Liver (tissue), 9 donors: Measurements from ENCODE around the gene TRIM15. TPM values are rescaled to one million over a fixed set of nuclear protein-coding genes. Genes with fewer than 3 reads are reported as not detected.

ENCODE experiments used
- DNase-seq: peaks from one replicate; pipeline ENCODE4 v3.0.0-alpha.2; 2017; ENCODE audit warnings: low spot score
- H3K27ac ChIP-seq, 2 donors: one replicate each; pipeline ENCODE4 v1.7.0; 2013; ENCODE audit warnings: inconsistent platforms in 2 of 2, low read length in 2 of 2, control low read depth in 1 of 2, low read depth in 1 of 2, mild to moderate bottlenecking in 1 of 2
- H3K27me3 ChIP-seq, 4 donors: one replicate each; pipeline versions ENCODE4 v1.6.1 to v1.7.0; 2013; ENCODE audit warnings: low read length in 3 of 4, inconsistent platforms in 1 of 4, mild to moderate bottlenecking in 1 of 4, moderate library complexity in 1 of 4; ENCODE audit not compliant: control insufficient read depth in 4 of 4, insufficient read depth in 4 of 4
- H3K36me3 ChIP-seq, 4 donors: one replicate each; pipeline versions ENCODE4 v1.6.1 to v1.7.0; 2013; ENCODE audit warnings: low read length in 3 of 4, mild to moderate bottlenecking in 3 of 4, low read depth in 1 of 4, moderate library complexity in 1 of 4; ENCODE audit not compliant: control insufficient read depth in 4 of 4, insufficient read depth in 3 of 4
- H3K4me1 ChIP-seq, 4 donors: one replicate each; pipeline versions ENCODE4 v1.6.1 to v1.7.0; 2013; ENCODE audit warnings: low read length in 3 of 4, mild to moderate bottlenecking in 3 of 4, moderate library complexity in 1 of 4; ENCODE audit not compliant: control insufficient read depth in 4 of 4, insufficient read depth in 4 of 4
- H3K4me3 ChIP-seq, 3 donors: one replicate each; pipeline versions ENCODE4 v1.6.1 to v1.7.0; 2013; ENCODE audit warnings: low read length in 3 of 3, control low read depth in 1 of 3, low read depth in 1 of 3, mild to moderate bottlenecking in 1 of 3
- H3K9ac ChIP-seq, 2 donors: one replicate each; pipeline ENCODE4 v1.7.0; 2013; ENCODE audit warnings: low read length in 2 of 2, mild to moderate bottlenecking in 2 of 2, moderate library complexity in 2 of 2, control low read depth in 1 of 2, low read depth in 1 of 2
- H3K9me3 ChIP-seq, 4 donors: one replicate each; pipeline versions ENCODE4 v1.6.1 to v1.7.0; 2013; ENCODE audit warnings: low read length in 3 of 4; ENCODE audit not compliant: control insufficient read depth in 4 of 4
- CTCF ChIP-seq: fragments of 150-350 bp; IDR thresholded peaks from 2 replicates; pipeline ENCODE4 v1.5.1; 2017; ENCODE audit warnings: improper control_type of control experiment, low read depth, low read length; ENCODE audit not compliant: missing input control
- EGR1 ChIP-seq, 2 donors: IDR thresholded peaks; 2 replicates each; pipeline ENCODE4 v1.6.1; 2016 to 2018; ENCODE audit warnings: antibody characterized with exemption in 2 of 2, low read depth in 2 of 2
- FOXA1 ChIP-seq: IDR thresholded peaks from 2 replicates; pipeline ENCODE4 v1.6.1; 2016; ENCODE audit warnings: antibody characterized with exemption
- FOXA2 ChIP-seq: IDR thresholded peaks from 2 replicates; pipeline ENCODE4 v1.6.1; 2016; ENCODE audit warnings: antibody characterized with exemption
- GABPA ChIP-seq, 2 donors: IDR thresholded peaks in 1 of 2; conservative IDR thresholded peaks in 1 of 2; 2 replicates each; pipeline ENCODE4 v1.6.1; 2016; ENCODE audit warnings: antibody characterized with exemption in 2 of 2, mild to moderate bottlenecking in 1 of 2, moderate library complexity in 1 of 2
- HNF4A ChIP-seq, 2 donors: conservative IDR thresholded peaks; 2 replicates each; pipeline ENCODE4 v1.6.1; 2016; ENCODE audit warnings: antibody characterized with exemption in 2 of 2, mild to moderate bottlenecking in 2 of 2
- HNF4G ChIP-seq: IDR thresholded peaks from 2 replicates; pipeline ENCODE4 v1.6.1; 2016; ENCODE audit warnings: antibody characterized with exemption
- JUND ChIP-seq, 2 donors: IDR thresholded peaks; 2 replicates each; pipeline ENCODE4 v1.6.1; 2016; ENCODE audit warnings: antibody characterized with exemption in 2 of 2
- NR2F2 ChIP-seq: IDR thresholded peaks from 2 replicates; pipeline ENCODE4 v1.6.1; 2016; ENCODE audit warnings: antibody characterized with exemption
- RAD21 ChIP-seq, 2 donors: IDR thresholded peaks; 2 replicates each; pipeline ENCODE4 v1.6.1; 2016; ENCODE audit warnings: antibody characterized with exemption in 2 of 2, mild to moderate bottlenecking in 2 of 2
- RXRA ChIP-seq, 2 donors: IDR thresholded peaks; 2 replicates each; pipeline ENCODE4 v1.6.1; 2017 to 2018; ENCODE audit warnings: antibody characterized with exemption in 2 of 2, mild to moderate bottlenecking in 1 of 2
- SP1 ChIP-seq: IDR thresholded peaks from 2 replicates; pipeline ENCODE4 v1.6.1; 2018; ENCODE audit warnings: antibody characterized with exemption, mild to moderate bottlenecking
- TAF1 ChIP-seq: conservative IDR thresholded peaks from 2 replicates; pipeline ENCODE4 v1.6.1; 2016; ENCODE audit warnings: antibody characterized with exemption, mild to moderate bottlenecking
- YY1 ChIP-seq: IDR thresholded peaks from 2 replicates; pipeline ENCODE4 v1.6.1; 2016; ENCODE audit warnings: antibody characterized with exemption, mild to moderate bottlenecking
- ZBTB33 ChIP-seq: IDR thresholded peaks from 2 replicates; pipeline ENCODE4 v1.6.1; 2016; ENCODE audit warnings: antibody characterized with exemption
- WGBS: extraction: QIAGEN DNeasy Blood & Tissue Kit; methylation state at CpG from one replicate; pipeline ENCODE4 v1.1.7; 2013; 5-methylcytosine and 5-hydroxymethylcytosine counted together
- polyA plus RNA-seq, 2 donors: library from polyadenylated mRNA; stranded (reverse) in 1 of 2; unstranded in 1 of 2; fragments of 200-250 nt in 1 of 2; fragments of >200 nt in 1 of 2; fragmentation: Nextera tagmentation in 1 of 2; extraction: Ambion mirVana in 1 of 2; gene quantifications; one replicate each; pipeline versions ENCODE4 v1.2.1 to v1.2.3, GENCODE V29; 2013 to 2015
- total RNA-seq, 2 donors: library from RNA; depleted of rRNA; stranded (reverse); fragments of >200 nt; gene quantifications; one replicate each; pipeline ENCODE4 v1.2.3, GENCODE V29; 2014
- TF ChIP-seq, protein P1 (sequence below): IDR thresholded peaks from 2 replicates; pipeline ENCODE4 v1.6.1; 2016; ENCODE audit warnings: antibody characterized with exemption, mild to moderate bottlenecking
- TF ChIP-seq, protein P2 (sequence below): IDR thresholded peaks from 2 replicates; pipeline ENCODE4 v1.6.1; 2016; ENCODE audit warnings: antibody characterized with exemption
- TF ChIP-seq, protein P3 (sequence below): IDR thresholded peaks from 2 replicates; pipeline ENCODE4 v1.6.1; 2016; ENCODE audit warnings: antibody characterized with exemption
- donor health status: healthy.
- donor health status: healthy.
- donor health status: healthy.
- donor health status: healthy.
- donor health status: healthy.

TRIM15 gene
- total and polyA plus RNA-seq, 4 donors: 1.6 to 2.8 (median 1.9) TPM

GRCh38 chr6:30212865-30213666 is 49.7 kb downstream of the TRIM15 start, which contains the start of gene TRIM26:
TSS of gene TRIM26 (minus strand) at chr6:30213406. CDS start at chr6:30199103, 14,303 bp downstream.
- Histone ChIP-seq H3K36me3 (no peaks in the 10 kb centered on the region), H3K27ac (peak within 1 kb of the TSS; percentile 95 to 96), H3K27me3 (no peaks in the 10 kb centered on the region), H3K4me1 (peaks cover 12 to 46% (median 41%) of the 10 kb centered on the region in 4 donors), H3K4me3 (peak within 1 kb of the TSS; percentile 84 to 98 (median 85)), H3K9me3 (no peaks in the 10 kb centered on the region), H3K9ac (peak within 1 kb of the TSS; percentile 99)
- DNase-seq: peak; percentile 89
- under 1% methylated on average over 59 of the region's 59 CpGs for WGBS
- peak in 1 of 2 donors; percentile 40 for TF ChIP-seq JUND (IDR thresholded peaks at IDR 0.05)
- peak; percentile 7 for TF ChIP-seq NR2F2
- TF ChIP-seq, protein P1, sequence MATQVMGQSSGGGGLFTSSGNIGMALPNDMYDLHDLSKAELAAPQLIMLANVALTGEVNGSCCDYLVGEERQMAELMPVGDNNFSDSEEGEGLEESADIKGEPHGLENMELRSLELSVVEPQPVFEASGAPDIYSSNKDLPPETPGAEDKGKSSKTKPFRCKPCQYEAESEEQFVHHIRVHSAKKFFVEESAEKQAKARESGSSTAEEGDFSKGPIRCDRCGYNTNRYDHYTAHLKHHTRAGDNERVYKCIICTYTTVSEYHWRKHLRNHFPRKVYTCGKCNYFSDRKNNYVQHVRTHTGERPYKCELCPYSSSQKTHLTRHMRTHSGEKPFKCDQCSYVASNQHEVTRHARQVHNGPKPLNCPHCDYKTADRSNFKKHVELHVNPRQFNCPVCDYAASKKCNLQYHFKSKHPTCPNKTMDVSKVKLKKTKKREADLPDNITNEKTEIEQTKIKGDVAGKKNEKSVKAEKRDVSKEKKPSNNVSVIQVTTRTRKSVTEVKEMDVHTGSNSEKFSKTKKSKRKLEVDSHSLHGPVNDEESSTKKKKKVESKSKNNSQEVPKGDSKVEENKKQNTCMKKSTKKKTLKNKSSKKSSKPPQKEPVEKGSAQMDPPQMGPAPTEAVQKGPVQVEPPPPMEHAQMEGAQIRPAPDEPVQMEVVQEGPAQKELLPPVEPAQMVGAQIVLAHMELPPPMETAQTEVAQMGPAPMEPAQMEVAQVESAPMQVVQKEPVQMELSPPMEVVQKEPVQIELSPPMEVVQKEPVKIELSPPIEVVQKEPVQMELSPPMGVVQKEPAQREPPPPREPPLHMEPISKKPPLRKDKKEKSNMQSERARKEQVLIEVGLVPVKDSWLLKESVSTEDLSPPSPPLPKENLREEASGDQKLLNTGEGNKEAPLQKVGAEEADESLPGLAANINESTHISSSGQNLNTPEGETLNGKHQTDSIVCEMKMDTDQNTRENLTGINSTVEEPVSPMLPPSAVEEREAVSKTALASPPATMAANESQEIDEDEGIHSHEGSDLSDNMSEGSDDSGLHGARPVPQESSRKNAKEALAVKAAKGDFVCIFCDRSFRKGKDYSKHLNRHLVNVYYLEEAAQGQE: peak; percentile 81
- TF ChIP-seq SP1: peak; percentile 80
- peak; percentile 98 for TF ChIP-seq ZBTB33
- no peak for TF ChIP-seq CTCF
- peak; percentile 97 for TF ChIP-seq YY1
- TF ChIP-seq, protein P2, sequence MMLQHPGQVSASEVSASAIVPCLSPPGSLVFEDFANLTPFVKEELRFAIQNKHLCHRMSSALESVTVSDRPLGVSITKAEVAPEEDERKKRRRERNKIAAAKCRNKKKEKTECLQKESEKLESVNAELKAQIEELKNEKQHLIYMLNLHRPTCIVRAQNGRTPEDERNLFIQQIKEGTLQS: no peak
- TF ChIP-seq RAD21 (IDR thresholded peaks at IDR 0.05): peak; percentile 8
- TF ChIP-seq, protein P3, sequence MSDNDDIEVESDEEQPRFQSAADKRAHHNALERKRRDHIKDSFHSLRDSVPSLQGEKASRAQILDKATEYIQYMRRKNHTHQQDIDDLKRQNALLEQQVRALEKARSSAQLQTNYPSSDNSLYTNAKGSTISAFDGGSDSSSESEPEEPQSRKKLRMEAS: peak; percentile 42
- TF ChIP-seq HNF4G: no peak
- TF ChIP-seq GABPA (IDR thresholded peaks at IDR 0.05 in 1 of 2, conservative IDR thresholded peaks at IDR 0.05 in 1 of 2): no peak
- no peak for TF ChIP-seq FOXA1
- TF ChIP-seq RXRA (IDR thresholded peaks at IDR 0.05): peak; percentile 5 to 42
- peak in 1 of 2 donors; percentile 43 for TF ChIP-seq EGR1 (IDR thresholded peaks at IDR 0.05; ENCODE audit: low read depth in 2 of 2)
- peak; percentile 86 for TF ChIP-seq TAF1
- TF ChIP-seq FOXA2: peak; percentile 7
- TF ChIP-seq HNF4A (conservative IDR thresholded peaks at IDR 0.05): no peak
